Activated CD4-positive, alpha-beta T cell treated with anti-CD3 and anti-CD28 coated beads for 24 hours (primary cell): ENCODE results near the gene INMT.

Experiments used
- DNase-seq, 2 donors: peaks; one replicate each; pipeline ENCODE4 v3.0.0-alpha.2; 2020; ENCODE audit warnings: low read depth in 2 of 2

Gene INMT

GRCh38 chr7:30728591-30729100 is 23.3 kb upstream of the INMT start:
- no peak for DNase-seq

GRCh38 chr7:30729642-30730041 is 22.3 kb upstream of the INMT start:
- no peak for DNase-seq

GRCh38 chr7:30730097-30730496 is 21.8 kb upstream of the INMT start:
- no peak for DNase-seq

- no peak for DNase-seq
These were observed 20.9 kb upstream of the INMT start for GRCh38 chr7:30730996-30731395.

- no peak for DNase-seq
These were observed 20.4 kb upstream of the INMT start for GRCh38 chr7:30731581-30731980.

GRCh38 chr7:30732606-30733005 is 19.3 kb upstream of the INMT start:
- no peak for DNase-seq

- DNase-seq: no peak
These were observed 18.7 kb upstream of the INMT start for GRCh38 chr7:30733216-30733615.

- DNase-seq: no peak
These were observed 18.2 kb upstream of the INMT start for GRCh38 chr7:30733691-30734090.

- DNase-seq: no peak
These were observed 17.4 kb upstream of the INMT start for GRCh38 chr7:30734497-30734896.

- no peak for DNase-seq
These were observed 16.3 kb upstream of the INMT start for GRCh38 chr7:30735631-30736030.

- DNase-seq: no peak
These were observed 15.6 kb upstream of the INMT start for GRCh38 chr7:30736291-30736690.

- DNase-seq: no peak
These were observed 13.7 kb upstream of the INMT start for GRCh38 chr7:30738026-30738915.

GRCh38 chr7:30739691-30740090 is 12.2 kb upstream of the INMT start:
- no peak for DNase-seq

GRCh38 chr7:30740417-30741181 is 11.3 kb upstream of the INMT start:
- peak; percentile 72 to 73 for DNase-seq

- DNase-seq: no peak
These were observed 10.6 kb upstream of the INMT start for GRCh38 chr7:30741289-30741688.

- no peak for DNase-seq
These were observed 8.4 kb upstream of the INMT start for GRCh38 chr7:30743371-30744074.

- DNase-seq: no peak
These were observed 7.9 kb upstream of the INMT start for GRCh38 chr7:30744075-30744417.

GRCh38 chr7:30745261-30745941 is 6.5 kb upstream of the INMT start:
- DNase-seq: no peak

GRCh38 chr7:30750010-30750409 is 1.9 kb upstream of the INMT start:
- no peak for DNase-seq

GRCh38 chr7:30750683-30751650 is 968 bp upstream of the INMT start:
- DNase-seq: no peak

GRCh38 chr7:30752484-30752883 is 549 bp downstream of the INMT start:
- no peak for DNase-seq
